ENCODE data around the gene SOCS6. TPM values are rescaled to one million over a fixed set of nuclear protein-coding genes. Genes with fewer than 3 reads are reported as not detected.
"Not testable (repeated sequence)": the region's sequence is repeated elsewhere in the genome, so short reads cannot be mapped to it uniquely, and the experiment has no call there.

SOCS6 gene
- total RNA-seq, 2 donors from 2014 or later: 1.4 to 1.7 TPM

- H3K9me3 Mint-ChIP-seq: no peaks in the 10 kb centered on the region
- H3K27ac Mint-ChIP-seq: no peak overlapping the region
- ATAC-seq (no peak), DNase-seq (ENCODE audit: low spot score in 2 of 2) (no peak)
- H3K36me3 Mint-ChIP-seq: no peaks in the 10 kb centered on the region
These were observed 75.0 kb downstream of the SOCS6 start for GRCh38 chr18:70363861-70364260.

- Mint-ChIP-seq H3K27ac (no peak overlapping the region), H3K9me3 (no peaks in the 10 kb centered on the region), H3K36me3 (no peaks in the 10 kb centered on the region)
- DNase-seq (ENCODE audit: low spot score in 2 of 2): no peak
- no peak for ATAC-seq
These were observed 76.5 kb downstream of the SOCS6 start for GRCh38 chr18:70365361-70365760.

- H3K9me3 Mint-ChIP-seq: no peaks in the 10 kb centered on the region
- DNase-seq (ENCODE audit: low spot score in 2 of 2): no peak
- no peaks in the 10 kb centered on the region for H3K36me3 Mint-ChIP-seq
- no peak overlapping the region for H3K27ac Mint-ChIP-seq
- no peak for ATAC-seq
These were observed 77.3 kb downstream of the SOCS6 start for GRCh38 chr18:70366174-70366573.

- Mint-ChIP-seq H3K36me3 (no peaks in the 10 kb centered on the region), H3K27ac (no peak overlapping the region), H3K9me3 (no peaks in the 10 kb centered on the region)
- no peak for DNase-seq (ENCODE audit: low spot score in 2 of 2)
- no peak for ATAC-seq
These were observed 77.8 kb downstream of the SOCS6 start for GRCh38 chr18:70366670-70367069.

- not testable (repeated sequence) for DNase-seq (ENCODE audit: low spot score in 2 of 2); H3K9me3 Mint-ChIP-seq; H3K36me3 Mint-ChIP-seq; H3K27ac Mint-ChIP-seq; ATAC-seq
These were observed 78.5 kb downstream of the SOCS6 start for GRCh38 chr18:70367344-70367743.

GRCh38 chr18:70368903-70369302, 80.1 kb downstream of the SOCS6 start:
- DNase-seq (ENCODE audit: low spot score in 2 of 2): no peak
- Mint-ChIP-seq H3K9me3 (no peaks in the 10 kb centered on the region), H3K36me3 (no peaks in the 10 kb centered on the region), H3K27ac (no peak overlapping the region)
- ATAC-seq: no peak

GRCh38 chr18:70370762-70371733, 82.2 kb downstream of the SOCS6 start:
- H3K27ac Mint-ChIP-seq: no peak overlapping the region
- ATAC-seq (peak in 1 of 2 donors; percentile 40), DNase-seq (ENCODE audit: low spot score in 2 of 2) (no peak)
- H3K9me3 Mint-ChIP-seq: peaks cover 0 to under 1% of the 10 kb centered on the region in 2 donors
- no peaks in the 10 kb centered on the region for H3K36me3 Mint-ChIP-seq

- no peak for DNase-seq (ENCODE audit: low spot score in 2 of 2)
- no peaks in the 10 kb centered on the region for H3K36me3 Mint-ChIP-seq
- peaks cover 0 to 4% of the 10 kb centered on the region in 2 donors for H3K9me3 Mint-ChIP-seq
These were observed 83.1 kb downstream of the SOCS6 start for GRCh38 chr18:70371908-70372307.

GRCh38 chr18:70372450-70373041, 83.7 kb downstream of the SOCS6 start:
- ATAC-seq: no peak
- Mint-ChIP-seq H3K27ac (no peak overlapping the region), H3K9me3 (peaks cover 0 to 4% of the 10 kb centered on the region in 2 donors), H3K36me3 (no peaks in the 10 kb centered on the region)
- DNase-seq (ENCODE audit: low spot score in 2 of 2): no peak

More at GRCh38 chr18:70371908-70372307, 83.1 kb downstream of the SOCS6 start:
- no peak overlapping the region for H3K27ac Mint-ChIP-seq
- no peak for ATAC-seq

GRCh38 chr18:70373042-70373519, 84.2 kb downstream of the SOCS6 start:
- ATAC-seq (no peak), DNase-seq (ENCODE audit: low spot score in 2 of 2) (no peak)
- H3K27ac Mint-ChIP-seq: no peak overlapping the region
- peaks cover 0 to 4% of the 10 kb centered on the region in 2 donors for H3K9me3 Mint-ChIP-seq
- no peaks in the 10 kb centered on the region for H3K36me3 Mint-ChIP-seq

- no peak for DNase-seq (ENCODE audit: low spot score in 2 of 2)
- Mint-ChIP-seq H3K27ac (no peak overlapping the region), H3K9me3 (peaks cover 0 to 4% of the 10 kb centered on the region in 2 donors), H3K36me3 (no peaks in the 10 kb centered on the region)
- ATAC-seq: no peak
These were observed 85.3 kb downstream of the SOCS6 start for GRCh38 chr18:70374154-70374553.

GRCh38 chr18:70376137-70376913, 87.5 kb downstream of the SOCS6 start:
- no peak overlapping the region for H3K27ac Mint-ChIP-seq
- H3K36me3 Mint-ChIP-seq: no peaks in the 10 kb centered on the region
- ATAC-seq: no peak
- peaks cover 0 to 4% of the 10 kb centered on the region in 2 donors for H3K9me3 Mint-ChIP-seq
- DNase-seq (ENCODE audit: low spot score in 2 of 2): no peak

- peak overlapping the region in 1 of 2 donors; percentile 18 for H3K27ac Mint-ChIP-seq
These were observed 88.0 kb downstream of the SOCS6 start for GRCh38 chr18:70376914-70377258.

GRCh38 chr18:70377317-70377799, 88.5 kb downstream of the SOCS6 start:
- Mint-ChIP-seq H3K27ac (peak overlapping the region in 1 of 2 donors; percentile 18), H3K9me3 (peaks cover 0 to 4% of the 10 kb centered on the region in 2 donors)

More at GRCh38 chr18:70376914-70377258, 88.0 kb downstream of the SOCS6 start:
- DNase-seq (ENCODE audit: low spot score in 2 of 2) (no peak), ATAC-seq (no peak)
- peaks cover 0 to 4% of the 10 kb centered on the region in 2 donors for H3K9me3 Mint-ChIP-seq
- H3K36me3 Mint-ChIP-seq: no peaks in the 10 kb centered on the region

GRCh38 chr18:70377857-70378701, 89.2 kb downstream of the SOCS6 start:
- peaks cover 0 to 4% of the 10 kb centered on the region in 2 donors for H3K9me3 Mint-ChIP-seq
- DNase-seq (ENCODE audit: low spot score in 2 of 2) (no peak), ATAC-seq (no peak)
- no peaks in the 10 kb centered on the region for H3K36me3 Mint-ChIP-seq
- H3K27ac Mint-ChIP-seq: no peak overlapping the region

More at GRCh38 chr18:70377317-70377799, 88.5 kb downstream of the SOCS6 start:
- ATAC-seq: no peak
- H3K36me3 Mint-ChIP-seq: no peaks in the 10 kb centered on the region
- no peak for DNase-seq (ENCODE audit: low spot score in 2 of 2)
